MCF 10A (cell line): ENCODE results near the gene TBL1XR1. TPM values are rescaled to one million over a fixed set of nuclear protein-coding genes. Genes with fewer than 3 reads are reported as not detected.
A peak's percentile ranks its signal among the peaks of the same experiment; 100 is the strongest.
"Not testable (repeated sequence)": the region's sequence is repeated elsewhere in the genome, so short reads cannot be mapped to it uniquely, and the experiment has no call there.

Source experiments
- BruUV-seq: library from RNA; stranded (reverse); fragments of 400-500 nt; replicated peaks from 2 replicates; lab custom pipeline; 2021; lab: Mats Ljungman, UMichigan
- CTCF ChIA-PET: fragments of 300-600 bp; sonication (Branson Sonifier 250); formaldehyde crosslinking; extraction: SDS; loops from one replicate; lab custom pipeline; 2021; ENCODE audit warnings: antibody characterized with exemption, inconsistent platforms; lab: Yijun Ruan, JAX
- POLR2A ChIA-PET: fragments of 300-600, 350-650 bp; sonication (Branson Sonifier 250); formaldehyde crosslinking; extraction: SDS; loops from one replicate; lab custom pipeline; 2020; ENCODE audit warnings: antibody characterized with exemption, inconsistent platforms; lab: Yijun Ruan, JAX
- DNase-seq: peaks from one replicate; pipeline ENCODE4 v3.0.0-alpha.2; 2018; ENCODE audit not compliant: unreplicated experiment
- H3K27ac Mint-ChIP-seq: one replicate; pipeline ENCODE4 v1.8.0; 2022; ENCODE audit warnings: mild to moderate bottlenecking, low read depth, mixed read lengths; ENCODE audit not compliant: unreplicated experiment
- H3K27me3 Mint-ChIP-seq: one replicate; pipeline ENCODE4 v1.8.0; 2022; ENCODE audit warnings: mixed read lengths; ENCODE audit not compliant: insufficient read depth, unreplicated experiment
- H3K36me3 Mint-ChIP-seq: one replicate; pipeline ENCODE4 v1.8.0; 2022; ENCODE audit warnings: mild to moderate bottlenecking, moderate library complexity, mixed read lengths; ENCODE audit not compliant: insufficient read depth, unreplicated experiment
- H3K4me1 Mint-ChIP-seq: one replicate; pipeline ENCODE4 v1.8.0; 2022; ENCODE audit warnings: mixed read lengths; ENCODE audit not compliant: insufficient read depth, unreplicated experiment
- H3K4me3 Mint-ChIP-seq: one replicate; pipeline ENCODE4 v1.8.0; 2022; ENCODE audit warnings: mild to moderate bottlenecking, moderate library complexity, mixed read lengths; ENCODE audit not compliant: unreplicated experiment
- H3K9me3 Mint-ChIP-seq: one replicate; pipeline ENCODE4 v1.8.0; 2022; ENCODE audit warnings: mixed read lengths; ENCODE audit not compliant: unreplicated experiment
- CTCF ChIP-seq: fragments of 200-600 bp; IDR thresholded peaks from one replicate; pipeline ENCODE4 v1.8.0; 2022; ENCODE audit warnings: antibody characterized with exemption, mild to moderate bottlenecking; ENCODE audit not compliant: unreplicated experiment
- intact Hi-C: fragments of 100-400 bp; cut with micrococcal nuclease; formaldehyde crosslinking; loops from 2 replicates; pipeline ENCODE4 v1.14.1; 2022
- total RNA-seq: library from RNA; stranded (reverse); gene quantifications from 2 replicates; pipeline ENCODE4 v1.2.3, GENCODE V29; 2022

The TBL1XR1 gene
- total RNA-seq, 1 experiment from 2014 or later = 178 TPM

DNA sequence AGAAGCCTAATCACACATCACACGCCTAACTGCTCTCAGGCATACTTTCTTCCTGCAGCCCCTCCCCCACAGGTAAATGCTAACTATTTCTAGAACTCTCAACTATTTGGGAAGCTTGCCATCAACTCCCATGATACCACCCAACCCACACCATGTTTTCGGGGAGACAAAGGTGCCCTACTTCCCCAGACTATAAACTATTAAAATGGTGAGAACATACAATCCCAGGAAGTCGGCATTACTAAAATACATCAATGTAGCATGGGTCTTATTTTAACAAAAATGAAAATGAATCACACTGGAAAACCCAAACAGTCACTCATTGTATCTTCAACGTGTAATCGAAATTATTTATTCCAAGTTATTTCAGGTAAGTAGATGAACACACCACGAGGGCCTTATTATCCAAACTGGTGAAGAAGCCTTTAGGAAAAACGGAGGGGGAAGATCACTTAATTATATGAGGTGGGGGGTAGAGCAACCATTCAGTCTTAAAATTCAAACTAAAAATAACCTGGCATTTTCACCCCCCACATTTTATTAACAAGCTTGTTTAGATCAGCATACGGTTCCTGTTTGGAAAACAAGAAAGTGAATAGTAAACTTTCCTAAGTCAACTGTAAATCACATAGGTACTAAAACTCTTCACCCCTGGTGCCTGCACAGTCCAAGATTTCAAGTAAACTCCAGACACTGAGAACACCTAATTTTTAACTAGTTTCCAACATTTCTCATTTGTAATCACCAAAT is 1.9 kb downstream of the TBL1XR1 start:
- Mint-ChIP-seq H3K27ac (peak overlapping the region; percentile 89), H3K4me3 (peak overlapping the region; percentile 97), H3K27me3 (no peaks in the 10 kb centered on the region), H3K9me3 (no peaks in the 10 kb centered on the region), H3K4me1 (peaks cover 34% of the 10 kb centered on the region), H3K36me3 (peaks cover 9% of the 10 kb centered on the region)
- POLR2A ChIA-PET = interaction anchor here (0.6 to 4.5 kb wide), 26 partner anchors 8 to 1126 kb away, joined by 3 to 55 read pairs (median 5); no protein-coding TSS in a partner anchor
- CTCF ChIA-PET = interaction anchor here (0.5 to 4.8 kb wide), 12 partner anchors 27 to 1194 kb away, joined by 3 to 21 read pairs (median 4); no protein-coding TSS in a partner anchor
- intact Hi-C loops = loop anchor here (1.0 to 2.0 kb wide), 2 partner anchors 69 to 144 kb away; no protein-coding TSS in a partner anchor
- peak; percentile 65 for DNase-seq
- TSS peak; percentile 56 for BruUV-seq
- TF ChIP-seq CTCF = no peak

DNA sequence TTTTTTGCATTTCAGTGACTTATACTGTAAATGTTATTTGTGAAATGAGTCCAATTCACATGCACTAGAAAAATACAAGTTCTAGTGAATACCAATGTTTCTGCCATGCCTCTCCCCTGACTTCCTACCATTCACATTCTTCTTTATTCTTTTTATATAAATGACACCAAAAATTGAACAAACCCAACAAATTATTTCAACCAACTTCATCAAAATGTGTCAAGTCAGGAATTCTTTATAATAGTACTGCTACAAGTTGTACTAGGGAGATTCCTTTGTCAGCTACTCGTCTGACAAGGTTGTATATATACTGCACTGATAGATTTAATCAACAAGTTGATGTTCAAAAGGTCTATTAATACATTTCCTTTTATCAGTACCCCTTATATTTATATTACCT is 3.0 kb downstream of the TBL1XR1 start:
- Mint-ChIP-seq H3K4me3 (peak overlapping the region; percentile 97), H3K9me3 (no peaks in the 10 kb centered on the region), H3K27ac (peak overlapping the region; percentile 89), H3K27me3 (no peaks in the 10 kb centered on the region), H3K36me3 (peaks cover 10% of the 10 kb centered on the region), H3K4me1 (peaks cover 34% of the 10 kb centered on the region)
- no TSS peak for BruUV-seq
- intact Hi-C loops = loop anchor here (2.0 kb wide), 1 partner anchor 67 kb away; no protein-coding TSS in a partner anchor
- ChIA-PET POLR2A (interaction anchor here (0.7 to 4.5 kb wide), 13 partner anchors 14 to 621 kb away, joined by 3 to 55 read pairs (median 5); no protein-coding TSS in a partner anchor), CTCF (interaction anchor here (0.5 to 2.3 kb wide), 8 partner anchors 15 to 1153 kb away, joined by 3 to 14 read pairs (median 4); no protein-coding TSS in a partner anchor)
- no peak for TF ChIP-seq CTCF
- no peak for DNase-seq

DNA sequence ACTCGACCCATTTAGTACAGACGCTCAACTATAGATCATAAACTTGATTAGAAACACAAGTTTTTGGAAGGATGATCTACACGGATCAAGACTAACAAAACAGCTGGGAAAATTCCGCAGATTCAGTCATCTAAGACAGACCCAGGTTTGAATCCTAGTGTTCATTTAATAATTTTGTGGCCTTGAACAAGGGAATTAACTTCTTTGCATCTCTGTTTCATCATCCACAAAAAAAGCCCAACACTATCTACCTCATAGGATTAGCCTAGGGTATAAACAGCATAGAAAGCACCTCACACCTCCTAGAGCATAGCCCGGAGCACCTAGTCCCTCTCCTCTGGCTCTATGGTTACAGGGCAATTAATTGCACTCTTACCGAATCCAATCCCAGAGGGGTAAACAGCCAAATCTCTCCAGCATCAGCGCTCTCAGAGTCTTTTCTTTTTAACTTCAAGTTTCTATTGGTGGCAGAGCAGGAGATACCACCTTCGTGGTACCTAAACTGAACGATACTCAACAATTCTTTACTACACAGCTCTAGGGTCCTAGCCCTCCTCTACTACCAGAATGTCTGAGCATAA is 3.5 kb downstream of the TBL1XR1 start:
- POLR2A ChIA-PET = interaction anchor here (0.7 to 4.5 kb wide), 13 partner anchors 9 to 621 kb away, joined by 3 to 55 read pairs (median 4); no protein-coding TSS in a partner anchor
- H3K4me3 Mint-ChIP-seq = peak overlapping the region; percentile 97
- H3K27me3 Mint-ChIP-seq = no peaks in the 10 kb centered on the region
- intact Hi-C loops = loop anchor here (2.0 kb wide), 1 partner anchor 67 kb away; no protein-coding TSS in a partner anchor
- peaks cover 31% of the 10 kb centered on the region for H3K4me1 Mint-ChIP-seq
- no peak for DNase-seq
- CTCF ChIA-PET = interaction anchor here (0.5 to 2.1 kb wide), 6 partner anchors 14 to 1153 kb away, joined by 3 to 9 read pairs (median 4); no protein-coding TSS in a partner anchor
- no peaks in the 10 kb centered on the region for H3K9me3 Mint-ChIP-seq
- BruUV-seq = no TSS peak
- TF ChIP-seq CTCF = no peak
- peaks cover 13% of the 10 kb centered on the region for H3K36me3 Mint-ChIP-seq
- H3K27ac Mint-ChIP-seq = peak overlapping the region; percentile 89

GRCh38 chr3:177193275-177193674 is 4.0 kb downstream of the TBL1XR1 start:
- H3K36me3 Mint-ChIP-seq = peaks cover 13% of the 10 kb centered on the region
- intact Hi-C loops, H3K27ac Mint-ChIP-seq, H3K27me3 Mint-ChIP-seq, H3K9me3 Mint-ChIP-seq, DNase-seq, BruUV-seq: not testable (repeated sequence)
- ChIA-PET CTCF (interaction anchor here (0.6 to 1.3 kb wide), 4 partner anchors 86 to 803 kb away, joined by 3 read pairs; no protein-coding TSS in a partner anchor), POLR2A (interaction anchor here (0.9 to 4.5 kb wide), 4 partner anchors 8 to 404 kb away, joined by 3 to 21 read pairs (median 3); no protein-coding TSS in a partner anchor)
- H3K4me1 Mint-ChIP-seq = peaks cover 31% of the 10 kb centered on the region
- H3K4me3 Mint-ChIP-seq = peak overlapping the region; percentile 97
